HepG2 (cell line): ENCODE measurements around the gene LANCL3. TPM values are rescaled to one million over a fixed set of nuclear protein-coding genes. Genes with fewer than 3 reads are reported as not detected.

ENCODE experiments used
- ATAC-seq: fragments of 200-7000 bp; cut with Tn5 transposase; 3 replicates; pipeline ENCODE4 v1.9.1; 2020; ENCODE audit warnings: mild to moderate bottlenecking, moderate library complexity
- BruUV-seq: library from RNA; stranded (reverse); fragments of 400-500 nt; replicated peaks from 2 replicates; lab custom pipeline; 2021; lab: Mats Ljungman, UMichigan
- CTCF ChIA-PET: fragments of 300-600 bp; formaldehyde crosslinking; extraction: SDS; loops from one replicate; lab custom pipeline; 2021; ENCODE audit warnings: low total read pairs, inconsistent platforms, low intra/inter-chr PET ratio; lab: Yijun Ruan, JAX
- POLR2A ChIA-PET: fragments of 350-600 bp; sonication (Branson Sonifier 250); formaldehyde crosslinking; loops from one replicate; lab custom pipeline; 2020; ENCODE audit warnings: antibody characterized with exemption, inconsistent platforms; lab: Yijun Ruan, JAX
- DNase-seq: peaks from one replicate; pipeline ENCODE4 v3.0.0-alpha.2; 2015; ENCODE audit warnings: low spot score
- FAIRE-seq: peaks from 3 replicates; lab custom pipeline; 2011; peaks lifted over from hg19 to GRCh38; lab: Jason Lieb, UNC
- H2AFZ ChIP-seq: one replicate; pipeline ENCODE4 v1.6.1; 2011; ENCODE audit warnings: low read length, inconsistent platforms
- H3K27ac ChIP-seq: fragments of 300-600 bp; 3 replicates; pipeline ENCODE4 v1.8.0; 2011; ENCODE audit warnings: mixed run types, mild to moderate bottlenecking, mixed read lengths, low read length, inconsistent platforms; ENCODE audit not compliant: insufficient read depth; ENCODE audit errors: extremely low read length
- H3K27me3 ChIP-seq, 2 experiments: fragments of 200-600 bp in 1 of 2; 2 replicates in 1 of 2; 3 replicates in 1 of 2; pipeline versions ENCODE4 v1.6.0 to v1.8.0; 2011; ENCODE audit warnings: low read length in 2 of 2, mild to moderate bottlenecking in 2 of 2, moderate library complexity in 2 of 2, inconsistent platforms in 1 of 2; ENCODE audit not compliant: insufficient read depth in 2 of 2, control insufficient read depth in 1 of 2
- H3K36me3 ChIP-seq, 2 experiments: fragments of 200-600 bp in 1 of 2; replicated peaks in 1 of 2; 2 replicates in 1 of 2; 3 replicates in 1 of 2; pipeline versions ENCODE4 v1.5.1 to v1.8.0; 2011; ENCODE audit warnings: low read length in 2 of 2, inconsistent platforms in 1 of 2; ENCODE audit not compliant: insufficient read depth in 2 of 2, control insufficient read depth in 1 of 2
- H3K4me1 ChIP-seq: 2 replicates; pipeline ENCODE4 v1.5.1; 2012; ENCODE audit warnings: low read length, inconsistent platforms; ENCODE audit not compliant: insufficient read depth
- H3K4me2 ChIP-seq: 2 replicates; pipeline ENCODE4 v1.6.0; 2011; ENCODE audit warnings: low read depth, low read length, inconsistent platforms
- H3K4me3 ChIP-seq, 3 experiments: fragments of 200-600 bp in 1 of 3; sonication (generic), shearing (Covaris generic) in 1 of 3; replicated peaks in 1 of 3; 2 replicates each; pipeline ENCODE4 v1.5.1; 2011 to 2016; ENCODE audit warnings: low read length in 3 of 3, inconsistent platforms in 2 of 3, low read depth in 2 of 3, mild to moderate bottlenecking in 2 of 3, control low read depth in 1 of 3, mixed read lengths in 1 of 3; ENCODE audit not compliant: insufficient read depth in 1 of 3
- H3K79me2 ChIP-seq: one replicate; pipeline ENCODE4 v1.6.1; 2011; ENCODE audit warnings: low read length, inconsistent platforms; ENCODE audit not compliant: insufficient read depth
- H3K9ac ChIP-seq: 2 replicates; pipeline ENCODE4 v1.6.0; 2011; ENCODE audit warnings: mild to moderate bottlenecking, low read depth, low read length, inconsistent platforms; ENCODE audit not compliant: insufficient read depth
- H3K9me3 ChIP-seq: 2 replicates; pipeline ENCODE4 v1.5.1; 2012; ENCODE audit warnings: mild to moderate bottlenecking, low read length
- H4K20me1 ChIP-seq: 2 replicates; pipeline ENCODE4 v1.6.0; 2011; ENCODE audit warnings: inconsistent platforms, mild to moderate bottlenecking, low read length, moderate library complexity; ENCODE audit not compliant: insufficient read depth
- ARNTL ChIP-seq: sonication (generic); formaldehyde crosslinking; IDR thresholded peaks from 2 replicates; pipeline ENCODE4 v1.4.0; 2020; ENCODE audit warnings: mild to moderate bottlenecking, missing genetic modification reagents
- FOXP1 ChIP-seq, 2 experiments: fragments of 450-650 bp in 1 of 2; IDR thresholded peaks; 2 replicates each; pipeline ENCODE4 v1.6.1; 2017 to 2018; ENCODE audit warnings: antibody characterized with exemption in 1 of 2
- JUND ChIP-seq: sonication (generic); formaldehyde crosslinking; IDR thresholded peaks from 2 replicates; pipeline ENCODE4 v1.8.0; 2022; ENCODE audit warnings: mild to moderate bottlenecking, missing genetic modification reagents
- LCORL ChIP-seq, 2 experiments: fragments of 450-650 bp in 1 of 2; sonication (generic) in 1 of 2; formaldehyde crosslinking in 1 of 2; IDR thresholded peaks; 2 replicates each; pipeline versions ENCODE4 v1.5.0 to v1.6.1; 2017 to 2020; ENCODE audit warnings: antibody characterized with exemption in 1 of 2, missing genetic modification reagents in 1 of 2
- MAX ChIP-seq: IDR thresholded peaks from 2 replicates; pipeline ENCODE4 v1.6.1; 2012; ENCODE audit warnings: inconsistent platforms
- NFATC3 ChIP-seq: sonication (generic); formaldehyde crosslinking; IDR thresholded peaks from 2 replicates; pipeline ENCODE4 v1.5.1; 2020; ENCODE audit warnings: mild to moderate bottlenecking, missing genetic modification reagents
- ONECUT2 ChIP-seq: sonication (generic); formaldehyde crosslinking; IDR thresholded peaks from 2 replicates; pipeline ENCODE4 v1.4.0; 2020; ENCODE audit warnings: missing genetic modification reagents
- PITX1 ChIP-seq: sonication (generic); formaldehyde crosslinking; IDR thresholded peaks from 2 replicates; pipeline ENCODE4 v1.5.1; 2020; ENCODE audit warnings: mild to moderate bottlenecking, missing genetic modification reagents
- TCF12 ChIP-seq, 2 experiments: fragments of 450-650 bp in 1 of 2; sonication (generic) in 1 of 2; formaldehyde crosslinking in 1 of 2; IDR thresholded peaks; 2 replicates each; pipeline versions ENCODE4 v1.6.1 to v1.8.0; 2017 to 2022; ENCODE audit warnings: antibody characterized with exemption in 1 of 2, mild to moderate bottlenecking in 1 of 2, missing genetic modification reagents in 1 of 2, moderate library complexity in 1 of 2
- ZNF576 ChIP-seq: sonication (generic); formaldehyde crosslinking; IDR thresholded peaks from 2 replicates; pipeline ENCODE4 v1.4.0; 2020; ENCODE audit warnings: mild to moderate bottlenecking, missing genetic modification reagents
- WGBS: methylation state at CpG from one replicate; pipeline ENCODE4 v1.1.6; 2017; ENCODE audit warnings: low lambda C conversion rate; 5-methylcytosine and 5-hydroxymethylcytosine counted together
- in situ Hi-C: cut with HindIII; loops from 2 replicates; pipeline ENCODE4 v1.10.0; 2017; ENCODE audit warnings: low pct_unique_long_range_greater_than_20kb; ENCODE audit not compliant: extremely low pct_ligation_motif_present
- intact Hi-C: fragments of 100-400 bp; cut with micrococcal nuclease; formaldehyde crosslinking; loops from one replicate; pipeline ENCODE4 v1.10.0; 2022; ENCODE audit not compliant: unreplicated experiment
- polyA plus RNA-seq, 8 experiments: library from polyadenylated mRNA; depleted of rRNA in 3 of 8; stranded (reverse) in 7 of 8; unstranded in 1 of 8; fragments of >200 nt; fragmentation: Illumina TruSeq in 4 of 8; extraction: Trizol in 4 of 8; gene quantifications; 2 replicates each; pipeline versions ENCODE4 v1.2.1 to v1.2.3, GENCODE V29; 2011 to 2016; ENCODE audit warnings: low read depth in 4 of 8, missing spikeins in 1 of 8, mixed read lengths in 1 of 8; ENCODE audit not compliant: insufficient read depth in 1 of 8
- total RNA-seq, 5 experiments: library from RNA; depleted of rRNA; stranded (reverse); fragments of >200 nt; fragmentation: Illumina TruSeq; extraction: Trizol; gene quantifications; 2 replicates each; pipeline ENCODE4 v1.2.3, GENCODE V29; 2016; ENCODE audit warnings: low read depth in 1 of 5
- TF ChIP-seq, protein P1 (sequence below): sonication (generic); formaldehyde crosslinking; IDR thresholded peaks from 2 replicates; pipeline ENCODE4 v1.8.0; 2022; ENCODE audit warnings: missing genetic modification reagents, mild to moderate bottlenecking, borderline replicate concordance

The LANCL3 gene
- total and polyA plus RNA-seq, 2 of the 13 experiments (the other 11 are each of a cell fraction or from before 2014, with no cell fraction given) = not detected

GRCh38 chrX:37667141-37667540 is 95.7 kb downstream of the LANCL3 start:
- no peaks in the 10 kb centered on the region for H3K36me3 ChIP-seq
- 14% methylated on average over 4 of the region's 6 CpGs for WGBS
- H3K27me3 ChIP-seq = no peaks in the 10 kb centered on the region
- POLR2A ChIA-PET = no interaction called here
- no peak overlapping the region for H3K9ac ChIP-seq
- H3K9me3 ChIP-seq = no peaks in the 10 kb centered on the region
- H3K27ac ChIP-seq = no peak overlapping the region
- CTCF ChIA-PET = no interaction called here
- no peaks in the 10 kb centered on the region for H3K4me1 ChIP-seq
- FAIRE-seq (no peak), DNase-seq (no peak), ATAC-seq (no peak)
- intact Hi-C loops = no loop called here
- H3K4me3 ChIP-seq = no peak overlapping the region
- H3K79me2 ChIP-seq = no peaks in the 10 kb centered on the region
- no peaks in the 10 kb centered on the region for H4K20me1 ChIP-seq
- TF ChIP-seq LCORL (IDR thresholded peaks at IDR 0.05) = no peak
- no peak for TF ChIP-seq LCORL (CRISPR knock-in tag; IDR thresholded peaks at IDR 0.05)
- no peak for TF ChIP-seq MAX
- no peak for TF ChIP-seq ZNF576 (CRISPR knock-in tag)
- TF ChIP-seq NFATC3 (CRISPR knock-in tag) = no peak
- TF ChIP-seq JUND = no peak
- no peak for TF ChIP-seq ONECUT2 (CRISPR knock-in tag)
- TF ChIP-seq PITX1 (CRISPR knock-in tag) = no peak
- TF ChIP-seq, protein P1, sequence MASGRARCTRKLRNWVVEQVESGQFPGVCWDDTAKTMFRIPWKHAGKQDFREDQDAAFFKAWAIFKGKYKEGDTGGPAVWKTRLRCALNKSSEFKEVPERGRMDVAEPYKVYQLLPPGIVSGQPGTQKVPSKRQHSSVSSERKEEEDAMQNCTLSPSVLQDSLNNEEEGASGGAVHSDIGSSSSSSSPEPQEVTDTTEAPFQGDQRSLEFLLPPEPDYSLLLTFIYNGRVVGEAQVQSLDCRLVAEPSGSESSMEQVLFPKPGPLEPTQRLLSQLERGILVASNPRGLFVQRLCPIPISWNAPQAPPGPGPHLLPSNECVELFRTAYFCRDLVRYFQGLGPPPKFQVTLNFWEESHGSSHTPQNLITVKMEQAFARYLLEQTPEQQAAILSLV (CRISPR knock-in tag) = no peak
- TF ChIP-seq TCF12 (IDR thresholded peaks at IDR 0.05) = no peak
- no peak for TF ChIP-seq TCF12 (CRISPR knock-in tag; IDR thresholded peaks at IDR 0.05)
- no peak for TF ChIP-seq FOXP1 (IDR thresholded peaks at IDR 0.05)
- no peak for TF ChIP-seq FOXP1 (CRISPR knock-in tag; IDR thresholded peaks at IDR 0.05)
- no peak for TF ChIP-seq ARNTL
- no TSS peak for BruUV-seq
- H2AFZ ChIP-seq = no peak overlapping the region
- H3K4me2 ChIP-seq = no peak overlapping the region
- in situ Hi-C loops = no loop called here
